ENCODE results near the gene TPR.

- TF ChIP-seq CTCF (optimal IDR thresholded peaks at IDR 0.05 in 1 of 3, IDR thresholded peaks at IDR 0.05 in 1 of 3, conservative IDR thresholded peaks at IDR 0.05 in 1 of 3; ENCODE audit: extremely low read depth in 1 of 3, insufficient read depth in 2 of 3, low read length in 3 of 3) (no peak), EZH2 (IDR thresholded peaks at IDR 0.05; ENCODE audit: low read length) (no peak)
These were observed 34.3 kb downstream of the TPR start for GRCh38 chr1:186340772-186341171.

Data from keratinocyte (primary cell).